ENCODE results near the gene STAMBP.

- TF ChIP-seq CTCF (IDR thresholded peaks at IDR 0.05; ENCODE audit: low read depth, low read length, missing input control) (no peak), MAX (IDR thresholded peaks at IDR 0.05) (no peak), RAD21 (IDR thresholded peaks at IDR 0.05) (no peak), YY1 (IDR thresholded peaks at IDR 0.05) (no peak), GABPA (IDR thresholded peaks at IDR 0.05 in 1 of 2, conservative IDR thresholded peaks at IDR 0.05 in 1 of 2) (no peak), JUND (IDR thresholded peaks at IDR 0.05) (no peak), HNF4A (conservative IDR thresholded peaks at IDR 0.05) (no peak), EGR1 (IDR thresholded peaks at IDR 0.05; ENCODE audit: low read depth in 2 of 2) (no peak), TAF1 (conservative IDR thresholded peaks at IDR 0.05) (no peak), ATF3 (IDR thresholded peaks at IDR 0.05) (no peak), ZBTB33 (IDR thresholded peaks at IDR 0.05) (no peak), RXRA (IDR thresholded peaks at IDR 0.05) (no peak), FOXA1 (IDR thresholded peaks at IDR 0.05) (no peak)
- TF ChIP-seq, protein P1, sequence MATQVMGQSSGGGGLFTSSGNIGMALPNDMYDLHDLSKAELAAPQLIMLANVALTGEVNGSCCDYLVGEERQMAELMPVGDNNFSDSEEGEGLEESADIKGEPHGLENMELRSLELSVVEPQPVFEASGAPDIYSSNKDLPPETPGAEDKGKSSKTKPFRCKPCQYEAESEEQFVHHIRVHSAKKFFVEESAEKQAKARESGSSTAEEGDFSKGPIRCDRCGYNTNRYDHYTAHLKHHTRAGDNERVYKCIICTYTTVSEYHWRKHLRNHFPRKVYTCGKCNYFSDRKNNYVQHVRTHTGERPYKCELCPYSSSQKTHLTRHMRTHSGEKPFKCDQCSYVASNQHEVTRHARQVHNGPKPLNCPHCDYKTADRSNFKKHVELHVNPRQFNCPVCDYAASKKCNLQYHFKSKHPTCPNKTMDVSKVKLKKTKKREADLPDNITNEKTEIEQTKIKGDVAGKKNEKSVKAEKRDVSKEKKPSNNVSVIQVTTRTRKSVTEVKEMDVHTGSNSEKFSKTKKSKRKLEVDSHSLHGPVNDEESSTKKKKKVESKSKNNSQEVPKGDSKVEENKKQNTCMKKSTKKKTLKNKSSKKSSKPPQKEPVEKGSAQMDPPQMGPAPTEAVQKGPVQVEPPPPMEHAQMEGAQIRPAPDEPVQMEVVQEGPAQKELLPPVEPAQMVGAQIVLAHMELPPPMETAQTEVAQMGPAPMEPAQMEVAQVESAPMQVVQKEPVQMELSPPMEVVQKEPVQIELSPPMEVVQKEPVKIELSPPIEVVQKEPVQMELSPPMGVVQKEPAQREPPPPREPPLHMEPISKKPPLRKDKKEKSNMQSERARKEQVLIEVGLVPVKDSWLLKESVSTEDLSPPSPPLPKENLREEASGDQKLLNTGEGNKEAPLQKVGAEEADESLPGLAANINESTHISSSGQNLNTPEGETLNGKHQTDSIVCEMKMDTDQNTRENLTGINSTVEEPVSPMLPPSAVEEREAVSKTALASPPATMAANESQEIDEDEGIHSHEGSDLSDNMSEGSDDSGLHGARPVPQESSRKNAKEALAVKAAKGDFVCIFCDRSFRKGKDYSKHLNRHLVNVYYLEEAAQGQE (IDR thresholded peaks at IDR 0.05) = no peak
Observed at GRCh38 chr2:73896362-73897239, 67.8 kb downstream of the STAMBP start.
